Mesodermal cell (in vitro differentiated cells): ENCODE results near the gene OR5W2.
"Not testable (repeated sequence)": the region's sequence is repeated elsewhere in the genome, so short reads cannot be mapped to it uniquely, and the experiment has no call there.

Experiments
- H3K27ac ChIP-seq: 2 replicates; pipeline ENCODE4 v1.7.0; 2013; ENCODE audit warnings: mild to moderate bottlenecking, low read depth, low read length, moderate library complexity; ENCODE audit not compliant: severe bottlenecking
- H3K36me3 ChIP-seq: 2 replicates; pipeline ENCODE4 v1.7.1; 2013; ENCODE audit warnings: mild to moderate bottlenecking, low read length, moderate library complexity; ENCODE audit not compliant: control insufficient read depth, insufficient read depth
- H3K4me1 ChIP-seq: one replicate; pipeline ENCODE4 v1.7.1; 2013; ENCODE audit warnings: mild to moderate bottlenecking, low read length; ENCODE audit not compliant: insufficient read depth, control insufficient read depth, poor library complexity, severe bottlenecking
- H3K4me3 ChIP-seq: 2 replicates; pipeline ENCODE4 v1.7.0; 2013; ENCODE audit warnings: low read length, control low read depth, mild to moderate bottlenecking; ENCODE audit not compliant: insufficient read depth, poor library complexity, severe bottlenecking; ENCODE audit errors: extremely low read depth
- H3K9me3 ChIP-seq: 2 replicates; pipeline ENCODE4 v1.7.1; 2013; ENCODE audit warnings: mild to moderate bottlenecking, low read length, moderate library complexity; ENCODE audit not compliant: control insufficient read depth
- WGBS, 2 experiments: methylation state at CpG; one replicate each; pipeline ENCODE4 v1.1.5; 2013; ENCODE audit warnings: missing lambda C conversion rate in 2 of 2; ENCODE audit not compliant: insufficient coverage in 2 of 2; 5-methylcytosine and 5-hydroxymethylcytosine counted together

Gene OR5W2

DNA sequence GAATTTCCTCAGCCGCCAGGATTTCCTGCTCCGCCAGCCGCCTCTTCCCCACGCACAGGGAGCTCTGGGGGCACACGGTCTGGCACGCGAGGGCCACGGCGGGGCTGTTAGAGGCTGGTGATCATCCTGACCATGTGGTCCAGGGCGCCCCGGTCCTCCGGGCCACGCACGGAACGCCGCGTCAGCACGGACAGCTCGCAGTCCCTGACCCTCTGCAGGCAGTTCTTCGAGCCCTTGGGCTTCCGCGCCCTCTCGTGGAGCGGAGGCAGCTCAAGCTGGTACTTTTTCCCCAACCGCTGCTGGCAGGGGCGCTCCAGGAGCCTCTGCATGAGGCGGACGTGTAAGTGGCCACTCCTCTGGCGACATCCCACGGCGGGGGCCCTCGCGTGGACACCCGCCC is 41.2 kb downstream of the OR5W2 start:
- not testable (repeated sequence) for H3K9me3 ChIP-seq, H3K36me3 ChIP-seq, H3K4me3 ChIP-seq, H3K27ac ChIP-seq, H3K4me1 ChIP-seq
- WGBS, 2 experiments: 91 to 95% methylated on average over 8 to 25 of the region's 34 CpGs

DNA sequence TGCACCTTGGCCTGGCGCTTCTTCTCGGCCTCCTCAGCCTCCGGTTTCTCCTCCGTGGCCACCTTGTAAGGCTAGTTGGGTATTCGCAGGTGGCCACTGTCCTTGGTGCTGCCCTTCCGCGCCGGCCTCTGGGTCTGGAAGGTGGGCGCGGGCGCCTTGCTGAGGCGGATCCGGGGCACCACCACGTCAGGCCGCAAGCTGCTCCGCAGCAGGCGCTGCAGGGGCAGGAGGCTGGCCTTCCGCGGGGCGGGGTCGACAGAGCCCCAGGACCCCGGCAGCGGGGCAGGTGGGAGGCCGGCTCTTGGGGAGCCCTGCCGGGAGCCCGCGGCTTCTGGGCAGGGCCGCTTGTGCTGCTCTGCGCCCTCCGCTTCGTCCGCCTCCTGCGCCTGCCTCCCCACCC is 41.7 kb downstream of the OR5W2 start:
- H3K9me3 ChIP-seq, H3K4me1 ChIP-seq, H3K4me3 ChIP-seq, H3K36me3 ChIP-seq, H3K27ac ChIP-seq: not testable (repeated sequence)
- WGBS, 2 experiments: 91 to 96% methylated on average over 24 to 32 of the region's 33 CpGs

DNA sequence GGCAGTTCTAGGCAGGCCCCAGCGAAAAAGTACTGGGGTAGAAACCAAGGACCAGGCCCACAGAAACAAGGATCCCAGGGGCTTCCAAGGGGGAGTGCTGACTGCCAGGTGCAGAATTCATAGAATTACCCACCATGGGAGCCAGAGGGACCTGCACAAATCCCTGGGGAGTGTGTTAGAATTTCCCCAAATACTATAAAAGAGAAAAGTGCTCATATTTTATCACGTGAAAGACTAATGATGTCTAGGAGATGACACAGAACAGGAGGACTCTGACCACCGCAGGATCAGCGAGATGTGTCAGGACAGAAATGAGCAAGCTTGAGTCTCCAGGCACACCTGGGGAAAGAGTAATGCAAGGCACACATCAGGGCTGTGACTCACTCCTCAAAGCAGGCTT is 47.0 kb downstream of the OR5W2 start:
- H3K4me1 ChIP-seq, H3K4me3 ChIP-seq, H3K36me3 ChIP-seq, H3K9me3 ChIP-seq, H3K27ac ChIP-seq: not testable (repeated sequence)
- WGBS, 2 experiments: 67% methylated on average over 1 of the region's 4 CpGs; no CpG with 5 or more reads in 1 of the 2 experiments
